Endometrial microvascular endothelial cells (primary cell): ENCODE measurements around the gene FAM25G. TPM values are rescaled to one million over a fixed set of nuclear protein-coding genes. Genes with fewer than 3 reads are reported as not detected.
"Not testable (repeated sequence)": the region's sequence is repeated elsewhere in the genome, so short reads cannot be mapped to it uniquely, and the experiment has no call there.

ENCODE experiments used
- in situ Hi-C: cut with HindIII; loops from 2 replicates; pipeline ENCODE4 v1.10.0; 2017; ENCODE audit warnings: low sequenced_read_pairs, low pct_unique_long_range_greater_than_20kb; ENCODE audit errors: inconsistent ontology term
- total RNA-seq: library from RNA; depleted of rRNA; stranded (reverse); fragments of >200 nt; gene quantifications from one replicate; pipeline ENCODE4 v1.2.3, GENCODE V29; 2015; ENCODE audit errors: inconsistent ontology term

The FAM25G gene
- total RNA-seq, 1 donor from 2014 or later: not detected

- in situ Hi-C loops: not testable (repeated sequence)
Measured at GRCh38 chr10:47467957-47468356, 23.5 kb downstream of the FAM25G start.

- in situ Hi-C loops: not testable (repeated sequence)
Measured at GRCh38 chr10:47467458-47467857, 24.0 kb downstream of the FAM25G start.

DNA sequence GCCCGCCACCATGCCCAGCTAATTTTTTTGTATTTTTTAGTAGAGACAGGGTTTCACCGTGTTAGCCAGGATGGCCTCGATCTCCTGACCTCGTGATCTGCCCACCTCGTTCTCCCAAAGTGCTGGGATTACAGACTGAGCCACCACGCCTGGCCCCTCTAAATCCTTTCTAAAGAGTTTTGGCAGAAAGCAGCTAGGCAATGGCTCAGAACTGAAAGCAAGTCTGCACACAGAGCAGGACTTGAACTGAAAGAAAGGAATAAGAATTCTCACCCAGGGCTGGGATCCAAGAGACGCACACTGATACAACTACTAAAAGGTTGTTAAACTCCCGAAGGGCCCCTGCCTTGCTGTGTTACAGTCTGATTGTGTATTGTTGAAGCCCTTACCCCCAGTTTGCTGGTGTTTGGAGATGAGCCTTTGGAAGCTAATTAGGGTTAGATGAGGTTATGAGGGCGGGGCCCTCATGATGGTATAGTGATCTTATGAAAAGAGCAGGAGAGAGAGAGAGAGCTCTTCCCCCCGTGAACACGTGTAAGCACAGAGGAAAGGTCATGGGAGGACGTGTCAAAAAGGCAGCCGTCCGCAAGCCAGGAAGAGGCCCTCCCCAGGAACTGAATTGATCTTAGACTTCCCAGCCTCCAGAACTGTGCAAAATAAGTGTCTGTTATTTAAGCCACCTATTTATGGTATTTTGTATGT lies 26.1 kb downstream of the FAM25G start:
- in situ Hi-C loops: not testable (repeated sequence)

GRCh38 chr10:47462577-47463358 lies 28.7 kb downstream of the FAM25G start:
- in situ Hi-C loops: not testable (repeated sequence)

DNA sequence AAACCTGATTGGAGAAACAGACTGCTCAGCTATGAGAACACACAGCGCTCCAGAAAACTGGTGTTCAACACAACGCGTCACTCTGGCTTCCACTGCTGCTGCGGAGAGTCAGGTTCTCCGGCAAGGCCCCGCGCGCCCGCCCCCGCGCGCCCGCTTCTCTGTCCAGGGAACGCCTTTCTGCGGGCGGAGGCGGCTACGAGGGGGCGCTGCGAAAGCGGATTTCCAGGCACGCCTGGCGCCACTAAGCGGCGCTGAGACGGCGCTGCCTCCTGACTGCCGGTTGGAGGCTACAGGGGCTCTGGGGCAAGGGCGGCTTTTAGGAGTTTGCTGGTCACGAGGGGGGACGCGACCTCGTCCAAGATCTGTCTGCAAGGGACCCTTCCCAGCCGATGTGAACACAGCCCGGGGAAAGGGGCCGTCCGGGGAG lies 30.2 kb downstream of the FAM25G start:
- in situ Hi-C loops: not testable (repeated sequence)

DNA sequence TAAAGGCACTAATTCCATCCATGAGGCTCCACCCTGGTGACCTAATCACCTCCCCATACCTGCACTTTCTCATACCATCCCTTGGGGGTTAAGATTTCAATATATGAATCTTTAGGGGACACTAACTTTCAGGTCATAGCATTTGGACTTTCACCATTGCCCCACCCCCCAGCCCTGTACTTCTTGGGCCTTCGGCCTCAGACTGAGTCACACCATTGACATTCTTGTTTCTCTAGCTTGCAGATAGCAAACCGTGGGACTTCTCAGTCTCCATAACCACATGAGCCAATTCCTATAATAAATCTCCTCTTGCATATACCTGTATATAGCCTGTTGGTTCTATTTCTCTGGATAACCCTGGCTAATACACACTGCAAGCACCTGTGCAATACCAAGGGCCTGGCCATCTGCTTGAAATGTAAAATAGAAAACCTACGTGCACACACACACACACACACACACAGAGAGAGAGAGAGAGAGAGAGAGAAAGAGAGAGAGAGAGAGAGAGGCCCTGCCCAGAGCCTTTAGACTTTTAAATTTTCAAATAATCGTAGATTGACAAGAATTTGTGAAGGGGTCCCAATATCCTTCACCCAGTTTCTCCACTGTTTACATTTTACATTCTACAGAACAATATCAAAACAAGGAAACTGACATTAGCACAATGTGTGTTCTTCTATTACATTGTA lies 32.9 kb downstream of the FAM25G start:
- in situ Hi-C loops: no loop called here

- in situ Hi-C loops: no loop called here
Measured at GRCh38 chr10:47457826-47458225, 33.7 kb downstream of the FAM25G start.

- in situ Hi-C loops: no loop called here
Measured at GRCh38 chr10:47457528-47457820, 34.0 kb downstream of the FAM25G start.

- in situ Hi-C loops: no loop called here
Measured at GRCh38 chr10:47456794-47457527, 34.5 kb downstream of the FAM25G start.

- in situ Hi-C loops: no loop called here
Measured at GRCh38 chr10:47456079-47456785, 35.3 kb downstream of the FAM25G start.

DNA sequence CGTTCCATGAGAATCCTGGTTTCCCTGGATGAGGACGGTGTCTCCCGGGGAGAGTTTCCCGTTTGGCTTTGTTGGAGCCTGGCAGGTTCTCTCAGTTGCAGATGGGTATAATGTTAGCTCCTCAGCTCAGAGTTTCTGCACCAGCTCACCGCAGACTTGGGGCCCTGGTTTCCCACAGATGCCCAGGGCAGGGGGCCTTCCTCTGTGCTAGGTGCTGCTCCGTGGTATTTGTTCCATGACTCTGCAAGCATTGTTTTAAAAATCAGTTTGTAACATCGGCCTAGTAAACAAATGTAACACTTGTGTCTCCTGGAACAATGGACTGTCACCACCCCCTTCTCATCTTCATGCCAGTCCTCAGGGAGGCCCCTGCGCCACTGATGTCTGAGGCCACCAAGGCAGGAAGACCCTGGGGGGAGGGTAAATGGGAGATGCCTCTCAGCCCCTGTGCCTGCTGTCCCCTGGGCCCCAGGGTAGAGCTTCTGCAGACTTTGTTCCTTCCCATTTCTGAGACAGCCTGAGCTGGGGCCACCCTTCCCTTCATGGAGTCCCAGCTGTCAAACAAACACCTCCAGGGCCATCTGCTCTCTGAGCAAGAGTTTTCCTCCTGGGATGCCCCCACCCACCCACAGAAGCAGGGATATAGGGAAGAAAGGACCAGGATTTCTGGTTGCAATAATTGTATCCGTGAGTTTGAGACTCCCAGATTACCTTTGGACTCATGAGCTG lies 36.0 kb downstream of the FAM25G start:
- in situ Hi-C loops: not testable (repeated sequence)

DNA sequence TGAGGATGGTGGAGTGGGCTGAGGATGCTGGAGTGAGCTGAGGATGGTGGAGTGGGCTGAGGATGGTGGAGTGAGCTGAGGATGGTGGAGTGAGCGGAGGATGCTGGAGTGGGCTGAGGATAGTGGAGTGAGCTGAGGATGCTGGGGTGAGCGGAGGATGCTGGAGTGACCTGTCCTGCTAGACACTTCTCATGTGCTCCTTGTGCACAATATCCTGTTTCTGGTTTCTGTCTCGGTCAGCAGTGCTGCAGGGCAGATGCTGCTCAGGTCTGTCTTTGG lies 36.8 kb downstream of the FAM25G start:
- in situ Hi-C loops: no loop called here

DNA sequence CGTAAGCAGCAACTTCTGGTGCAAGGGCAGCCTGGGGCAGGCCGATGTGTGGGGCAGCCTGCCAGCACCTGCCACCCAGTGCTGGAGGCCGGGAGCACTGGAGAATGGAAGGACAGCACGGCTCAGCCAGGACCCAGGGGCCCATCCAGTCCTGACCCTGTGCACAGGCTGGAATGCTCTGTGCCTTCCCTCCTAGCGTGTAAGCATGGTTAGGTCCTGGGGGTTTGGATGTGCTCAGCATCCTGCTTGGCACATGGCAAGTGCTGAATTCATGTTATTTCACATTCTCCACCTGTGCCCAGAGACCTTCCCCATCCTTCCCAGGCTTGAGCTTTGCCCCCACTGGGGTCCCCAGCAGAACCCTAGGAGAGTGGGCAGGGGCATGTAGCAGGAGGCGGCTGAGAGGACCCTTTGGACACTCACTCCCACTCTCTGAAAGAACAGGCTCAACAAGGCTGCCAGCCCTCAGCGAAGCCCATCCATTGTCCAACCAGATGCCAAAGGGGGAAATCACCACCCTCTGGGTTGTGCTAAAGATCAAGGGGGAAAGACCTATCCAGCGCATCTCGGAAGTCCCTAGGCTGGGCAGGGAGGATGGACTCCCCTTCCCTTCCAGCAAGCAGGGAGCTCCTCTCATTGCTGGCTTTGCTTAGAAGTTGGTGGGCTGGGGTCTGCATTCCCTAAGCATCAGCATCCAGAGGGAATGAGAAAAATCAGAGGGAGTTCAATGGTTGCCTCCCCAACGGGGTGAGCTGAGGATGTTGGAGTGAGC lies 37.3 kb downstream of the FAM25G start:
- in situ Hi-C loops: no loop called here

GRCh38 chr10:47453141-47454007 lies 38.1 kb downstream of the FAM25G start:
- in situ Hi-C loops: no loop called here

DNA sequence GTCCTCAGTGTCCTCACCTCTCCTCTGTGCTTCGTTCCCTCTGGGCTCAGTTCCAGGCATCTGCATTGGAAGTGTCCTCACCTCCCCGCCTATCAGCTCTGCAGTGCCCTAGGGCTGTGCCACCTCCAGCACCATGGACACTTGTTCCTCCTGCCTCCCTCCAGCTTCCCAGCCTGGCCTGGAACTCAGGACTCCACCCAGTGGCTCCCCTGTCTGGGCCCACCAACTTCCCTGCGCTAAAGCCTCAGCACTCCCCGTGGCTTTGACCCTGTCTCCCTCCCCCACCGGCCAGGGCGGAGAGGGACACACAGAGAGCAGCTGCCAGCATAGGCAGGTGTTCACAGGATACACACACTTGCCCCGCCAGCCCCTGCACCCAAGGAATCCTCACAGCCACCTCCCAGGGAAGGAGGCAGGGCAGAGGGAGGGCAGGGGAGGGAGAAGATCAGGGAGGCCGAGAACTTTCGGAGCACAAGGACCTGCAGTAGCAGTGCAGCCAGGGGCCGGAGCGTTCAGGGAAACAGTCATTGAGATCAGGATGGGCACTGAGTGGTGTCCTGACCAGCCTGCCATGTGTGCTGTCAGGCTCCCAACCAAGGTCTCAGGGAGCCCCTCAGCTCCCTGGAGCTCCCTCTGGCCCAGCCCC lies 38.9 kb downstream of the FAM25G start:
- in situ Hi-C loops: no loop called here

DNA sequence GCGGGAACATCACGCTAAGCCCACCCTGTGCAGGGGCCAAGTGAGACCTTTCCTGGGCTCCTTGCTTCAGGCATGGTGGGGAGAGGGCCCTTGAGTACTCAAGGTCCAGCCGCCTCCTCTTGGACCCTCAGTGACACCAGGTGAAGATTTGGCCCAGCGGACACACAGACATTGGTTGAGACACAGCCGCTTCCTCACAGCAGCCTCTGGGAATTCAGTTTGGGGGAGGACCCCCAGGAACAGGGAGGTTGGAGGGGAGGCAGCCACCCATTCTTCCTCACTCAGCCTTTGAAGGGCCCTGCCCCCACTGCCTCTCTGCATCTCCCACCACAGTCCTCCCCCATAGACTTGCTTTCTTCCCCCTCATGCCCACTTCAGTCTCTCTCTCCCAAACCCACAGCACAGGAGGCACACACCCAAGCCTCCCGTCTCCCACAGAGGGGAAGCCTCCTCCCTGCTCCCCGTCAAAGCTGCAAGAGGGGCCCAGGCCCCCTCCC lies 39.5 kb downstream of the FAM25G start:
- in situ Hi-C loops: no loop called here
